Uterus (tissue), 4 donors: ENCODE measurements around the gene CDCA3. TPM values are rescaled to one million over a fixed set of nuclear protein-coding genes. Genes with fewer than 3 reads are reported as not detected.

Experiments used
- DNase-seq, 2 donors: peaks; one replicate each; pipeline ENCODE4 v3.0.0-alpha.2; 2019 to 2020
- H3K27ac ChIP-seq, 2 donors: fragments of 200-600 bp; sonication (generic); 1 replicate in 1 of 2; 2 replicates in 1 of 2; pipeline ENCODE4 v1.5.1; 2016 to 2018
- H3K27me3 ChIP-seq, 2 donors: fragments of 200-600 bp; sonication (generic); one replicate each; pipeline ENCODE4 v1.5.1; 2018 to 2019; ENCODE audit warnings: control low read depth in 1 of 2
- H3K36me3 ChIP-seq, 2 donors: fragments of 200-600 bp; sonication (generic); one replicate each; pipeline ENCODE4 v1.5.1; 2019; ENCODE audit warnings: control low read depth in 1 of 2
- H3K4me1 ChIP-seq, 2 donors: fragments of 200-600 bp; sonication (generic); one replicate each; pipeline ENCODE4 v1.5.1; 2018 to 2019; ENCODE audit warnings: control low read depth in 1 of 2
- H3K4me3 ChIP-seq, 2 donors: fragments of 200-600 bp; sonication (generic); 1 replicate in 1 of 2; 2 replicates in 1 of 2; pipeline ENCODE4 v1.5.1; 2018 to 2019; ENCODE audit warnings: mild to moderate bottlenecking in 1 of 2
- H3K9me3 ChIP-seq, 2 donors: fragments of 200-600 bp; sonication (generic); one replicate each; pipeline ENCODE4 v1.5.1; 2019; ENCODE audit warnings: control low read depth in 1 of 2
- CTCF ChIP-seq, 4 experiments: fragments of 200-600 bp in 2 of 4; fragments of 450-650 bp in 2 of 4; sonication (generic) in 2 of 4; IDR thresholded peaks; one replicate each; pipeline ENCODE4 v1.5.1; 2016 to 2019; ENCODE audit warnings: antibody characterized with exemption in 4 of 4, mild to moderate bottlenecking in 2 of 4, moderate library complexity in 1 of 4
- POLR2A ChIP-seq, 2 donors: fragments of 450-650 bp; IDR thresholded peaks; one replicate each; pipeline ENCODE4 v1.6.1; 2016; ENCODE audit warnings: antibody characterized with exemption in 2 of 2, mild to moderate bottlenecking in 1 of 2, moderate library complexity in 1 of 2
- intact Hi-C: fragments of 100-400 bp; cut with DNase I; formaldehyde crosslinking; loops from one replicate; pipeline ENCODE4 v1.15.1; 2023; ENCODE audit warnings: low total_unique reads
- total RNA-seq, 4 donors: library from RNA; depleted of rRNA in 3 of 4; stranded (reverse); fragments of >200 nt in 3 of 4; gene quantifications; one replicate each; pipeline versions ENCODE4 v1.1.0 to v1.2.4, GENCODE V29; 2014 to 2023
- donor health status: DM: yes; HTN: yes; CAD: no.

The CDCA3 gene
- total RNA-seq, 4 donors from 2014 or later = 0.76 to 9.6 TPM; not detected in 2

DNA sequence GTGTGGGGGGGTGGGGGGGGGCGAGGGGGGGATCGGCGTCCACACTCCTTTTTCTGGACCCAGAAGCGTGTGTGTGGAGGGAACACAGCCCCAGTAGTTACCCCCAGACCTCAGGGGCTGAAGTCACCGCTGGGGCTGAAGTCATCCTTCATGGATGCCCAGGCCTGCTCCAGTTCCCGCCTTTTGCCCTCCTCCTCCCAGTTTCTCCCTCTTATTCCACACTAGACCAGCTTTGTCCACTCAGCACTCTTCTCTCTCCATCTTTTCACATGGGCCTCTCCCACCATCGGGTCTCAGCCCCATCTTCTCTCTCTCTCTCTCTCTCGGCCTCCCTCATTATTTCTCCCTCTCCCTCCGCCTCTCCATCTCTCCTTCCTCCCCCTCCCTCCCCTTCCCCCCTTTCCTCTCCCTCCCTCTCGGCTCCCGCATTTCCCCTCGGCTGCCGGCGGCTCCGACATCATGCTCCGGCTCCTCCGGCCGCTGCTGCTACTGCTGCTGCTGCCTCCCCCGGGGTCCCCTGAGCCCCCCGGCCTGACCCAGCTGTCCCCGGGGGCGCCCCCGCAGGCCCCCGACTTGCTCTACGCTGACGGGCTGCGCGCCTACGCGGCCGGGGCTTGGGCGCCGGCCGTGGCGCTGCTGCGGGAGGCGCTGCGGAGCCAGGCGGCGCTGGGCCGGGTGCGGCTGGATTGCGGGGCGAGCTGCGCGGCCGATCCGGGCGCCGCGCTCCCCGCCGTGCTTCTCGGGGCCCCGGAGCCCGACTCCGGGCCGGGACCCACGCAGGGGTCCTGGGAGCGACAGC is 22.9 kb downstream of the CDCA3 start, which contains the start of gene P3H3:
Gene P3H3 (plus strand): TSS at position 426 of the 799 bp plus-strand sequence. CDS start 34 bp downstream, at position 460.
- Histone ChIP-seq H3K27me3 (no peaks in the 10 kb centered on the region), H3K4me1 (peaks cover 5 to 6% of the 10 kb centered on the region in 2 donors), H3K27ac (peak within 1 kb of the TSS; percentile 90 to 97), H3K9me3 (no peaks in the 10 kb centered on the region), H3K36me3 (no peaks in the 10 kb centered on the region), H3K4me3 (peak within 1 kb of the TSS; percentile 91 to 96)
- intact Hi-C loops = loop anchor here (10.0 kb wide), 1 partner anchor 73 kb away; the partner anchor contains the start of gene MLF2
- DNase-seq = peak; percentile 64 to 69
- TF ChIP-seq CTCF (IDR thresholded peaks at IDR 0.05) (peak in 2 of 4 experiments; percentile 2 to 24), POLR2A (IDR thresholded peaks at IDR 0.05) (peak in 1 of 2 donors; percentile 40)

DNA sequence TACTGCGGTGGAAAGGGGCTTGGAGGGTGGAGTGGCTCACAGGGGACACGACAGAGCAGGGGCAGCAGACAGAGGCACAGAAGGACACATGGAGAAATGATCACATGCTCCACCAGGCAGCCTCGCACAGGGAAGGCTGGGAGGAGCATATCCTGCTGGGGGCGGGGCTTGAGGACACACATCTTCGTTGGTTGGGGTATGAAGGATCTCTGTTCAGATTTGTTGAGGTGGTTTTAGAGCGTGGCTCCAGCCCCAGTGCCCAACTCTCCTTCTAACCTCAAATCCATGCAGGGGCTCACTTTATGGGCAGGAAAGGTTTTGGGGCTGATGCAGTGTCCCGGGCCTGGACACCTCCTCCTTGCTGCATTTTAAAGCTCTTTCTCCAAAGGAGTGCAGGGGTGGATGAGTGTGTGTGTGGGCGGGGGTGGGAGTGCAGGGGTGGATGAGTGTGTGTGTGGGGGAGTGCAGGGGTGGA is 23.6 kb downstream of the CDCA3 start:
- peaks cover 5 to 6% of the 10 kb centered on the region in 2 donors for H3K4me1 ChIP-seq
- peak overlapping the region in 1 of 2 donors; percentile 96 for H3K4me3 ChIP-seq
- peak; percentile 21 to 40 for TF ChIP-seq POLR2A (IDR thresholded peaks at IDR 0.05)
- TF ChIP-seq CTCF (IDR thresholded peaks at IDR 0.05) = no peak
- intact Hi-C loops = loop anchor here (10.0 kb wide), 1 partner anchor 73 kb away; the partner anchor contains the start of gene MLF2
- no peaks in the 10 kb centered on the region for H3K36me3 ChIP-seq
- no peaks in the 10 kb centered on the region for H3K27me3 ChIP-seq
- peak overlapping the region; percentile 90 to 97 for H3K27ac ChIP-seq
- DNase-seq = peak; percentile 92 to 95
- H3K9me3 ChIP-seq = no peaks in the 10 kb centered on the region

- TF ChIP-seq POLR2A (IDR thresholded peaks at IDR 0.05) (no peak), CTCF (IDR thresholded peaks at IDR 0.05) (no peak)
- no peak overlapping the region for H3K4me3 ChIP-seq
- peak overlapping the region; percentile 90 to 97 for H3K27ac ChIP-seq
- H3K9me3 ChIP-seq = no peaks in the 10 kb centered on the region
- intact Hi-C loops = loop anchor here (10.0 kb wide), 1 partner anchor 72 kb away; the partner anchor contains the start of gene MLF2
- no peaks in the 10 kb centered on the region for H3K36me3 ChIP-seq
- H3K27me3 ChIP-seq = peaks cover 0 to 3% of the 10 kb centered on the region in 2 donors
- peaks cover 5 to 6% of the 10 kb centered on the region in 2 donors for H3K4me1 ChIP-seq
- DNase-seq = no peak
These were observed 24.2 kb downstream of the CDCA3 start for GRCh38 chr12:6826734-6827436.

DNA sequence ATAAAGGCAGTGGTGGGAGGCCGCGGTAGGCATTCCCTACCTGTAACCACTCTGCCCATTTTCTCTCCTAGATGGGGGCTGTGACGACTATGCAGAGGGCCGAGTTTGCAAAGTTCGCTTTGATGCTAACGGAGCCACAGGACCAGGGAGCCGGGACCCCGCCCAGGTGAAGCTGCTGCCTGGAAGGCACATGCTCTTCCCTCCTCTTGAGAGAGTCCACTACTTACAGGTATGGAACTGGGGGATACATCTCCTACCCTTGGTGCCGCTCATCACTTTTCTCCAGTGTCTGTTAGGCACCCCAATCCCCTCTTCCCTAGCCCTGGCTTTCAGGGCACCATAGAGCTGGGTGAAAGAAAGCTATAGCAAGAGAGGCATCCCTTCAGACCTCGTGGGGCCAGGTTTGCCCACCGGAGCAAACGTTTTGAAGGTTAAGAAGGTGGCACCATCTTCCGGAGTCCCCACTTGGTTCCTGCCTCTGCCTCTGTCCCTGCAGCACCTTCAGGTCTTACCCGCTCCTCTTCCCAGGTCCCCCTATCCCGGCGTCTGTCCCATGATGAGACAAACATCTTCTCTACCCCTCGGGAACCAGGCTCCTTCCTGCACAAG is 24.9 kb downstream of the CDCA3 start:
- H3K4me1 ChIP-seq = peaks cover 5 to 6% of the 10 kb centered on the region in 2 donors
- peak overlapping the region; percentile 90 to 97 for H3K27ac ChIP-seq
- H3K4me3 ChIP-seq = no peak overlapping the region
- no peak for DNase-seq
- peaks cover 0 to 4% of the 10 kb centered on the region in 2 donors for H3K27me3 ChIP-seq
- no peaks in the 10 kb centered on the region for H3K9me3 ChIP-seq
- no peaks in the 10 kb centered on the region for H3K36me3 ChIP-seq
- intact Hi-C loops = loop anchor here (10.0 kb wide), 1 partner anchor 71 kb away; the partner anchor contains the start of gene MLF2
- TF ChIP-seq POLR2A (IDR thresholded peaks at IDR 0.05) (no peak), CTCF (IDR thresholded peaks at IDR 0.05) (no peak)
